Testis (tissue), 2 donors: Measurements from ENCODE around the gene PDLIM5.

ENCODE experiments used
- POLR2A ChIP-seq: fragments of 450-650 bp; IDR thresholded peaks from one replicate; pipeline ENCODE4 v1.6.1; 2017; ENCODE audit warnings: antibody characterized with exemption, mild to moderate bottlenecking, moderate library complexity
- TF ChIP-seq, protein P1 (sequence below), 3 experiments: fragments of 450-650 bp in 2 of 3; fragments of 200-600 bp in 1 of 3; sonication (generic) in 1 of 3; IDR thresholded peaks; one replicate each; pipeline ENCODE4 v1.5.1; 2016 to 2019; ENCODE audit warnings: antibody characterized with exemption in 3 of 3, mild to moderate bottlenecking in 2 of 3, moderate library complexity in 1 of 3

DNA sequence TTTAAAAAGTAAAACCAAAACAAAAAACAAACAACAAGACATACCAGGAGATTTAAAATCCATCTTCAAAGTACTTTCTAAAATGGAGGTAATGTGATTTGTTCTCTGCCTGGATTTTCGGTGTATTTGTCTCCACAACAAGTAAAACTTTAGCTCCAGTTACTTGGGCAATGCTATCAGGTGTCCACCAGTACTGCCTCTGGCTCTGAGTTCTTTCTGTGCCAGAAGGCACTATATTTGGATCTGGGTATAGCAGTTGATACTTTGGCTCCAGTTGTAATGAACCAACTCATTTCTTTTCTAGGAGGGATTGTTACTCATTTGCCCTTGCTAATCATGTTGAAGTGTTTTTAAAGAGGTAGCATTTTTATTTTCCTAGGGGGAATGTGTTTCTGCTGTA, 9.5 kb upstream of the PDLIM5 start:
- no peak for TF ChIP-seq POLR2A
- TF ChIP-seq, protein P1, sequence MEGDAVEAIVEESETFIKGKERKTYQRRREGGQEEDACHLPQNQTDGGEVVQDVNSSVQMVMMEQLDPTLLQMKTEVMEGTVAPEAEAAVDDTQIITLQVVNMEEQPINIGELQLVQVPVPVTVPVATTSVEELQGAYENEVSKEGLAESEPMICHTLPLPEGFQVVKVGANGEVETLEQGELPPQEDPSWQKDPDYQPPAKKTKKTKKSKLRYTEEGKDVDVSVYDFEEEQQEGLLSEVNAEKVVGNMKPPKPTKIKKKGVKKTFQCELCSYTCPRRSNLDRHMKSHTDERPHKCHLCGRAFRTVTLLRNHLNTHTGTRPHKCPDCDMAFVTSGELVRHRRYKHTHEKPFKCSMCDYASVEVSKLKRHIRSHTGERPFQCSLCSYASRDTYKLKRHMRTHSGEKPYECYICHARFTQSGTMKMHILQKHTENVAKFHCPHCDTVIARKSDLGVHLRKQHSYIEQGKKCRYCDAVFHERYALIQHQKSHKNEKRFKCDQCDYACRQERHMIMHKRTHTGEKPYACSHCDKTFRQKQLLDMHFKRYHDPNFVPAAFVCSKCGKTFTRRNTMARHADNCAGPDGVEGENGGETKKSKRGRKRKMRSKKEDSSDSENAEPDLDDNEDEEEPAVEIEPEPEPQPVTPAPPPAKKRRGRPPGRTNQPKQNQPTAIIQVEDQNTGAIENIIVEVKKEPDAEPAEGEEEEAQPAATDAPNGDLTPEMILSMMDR (IDR thresholded peaks at IDR 0.05), result no peak
